CD4-positive, alpha-beta T cell treated with Interleukin-17A for 4 hours (primary cell): ENCODE data around the gene IMPDH2.
A peak's percentile ranks its signal among the peaks of the same experiment; 100 is the strongest.

ENCODE experiments used
- DNase-seq: peaks from one replicate; pipeline ENCODE4 v3.0.0-alpha.2; 2020; ENCODE audit warnings: mixed read lengths

Gene IMPDH2

DNA sequence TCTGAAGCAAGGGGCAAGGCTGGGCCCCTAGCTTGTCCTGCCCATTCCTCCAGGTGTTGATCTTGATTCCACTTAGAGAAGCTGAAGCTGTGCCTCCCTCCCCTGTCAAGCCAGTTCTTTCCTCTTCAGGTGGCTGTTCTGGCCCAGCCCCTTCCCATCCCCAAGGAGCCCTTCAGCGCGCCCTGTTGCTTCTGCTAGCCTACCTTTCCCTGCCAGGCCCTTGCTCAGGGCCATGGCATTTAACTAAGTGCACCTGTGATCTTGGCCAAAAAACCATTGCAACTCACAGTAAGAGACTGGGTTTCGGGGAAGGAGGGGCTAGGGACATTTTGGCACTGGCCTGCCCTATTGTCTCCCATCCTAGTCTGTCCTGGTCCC is 23.9 kb downstream of the IMPDH2 start:
- DNase-seq, result no peak

DNA sequence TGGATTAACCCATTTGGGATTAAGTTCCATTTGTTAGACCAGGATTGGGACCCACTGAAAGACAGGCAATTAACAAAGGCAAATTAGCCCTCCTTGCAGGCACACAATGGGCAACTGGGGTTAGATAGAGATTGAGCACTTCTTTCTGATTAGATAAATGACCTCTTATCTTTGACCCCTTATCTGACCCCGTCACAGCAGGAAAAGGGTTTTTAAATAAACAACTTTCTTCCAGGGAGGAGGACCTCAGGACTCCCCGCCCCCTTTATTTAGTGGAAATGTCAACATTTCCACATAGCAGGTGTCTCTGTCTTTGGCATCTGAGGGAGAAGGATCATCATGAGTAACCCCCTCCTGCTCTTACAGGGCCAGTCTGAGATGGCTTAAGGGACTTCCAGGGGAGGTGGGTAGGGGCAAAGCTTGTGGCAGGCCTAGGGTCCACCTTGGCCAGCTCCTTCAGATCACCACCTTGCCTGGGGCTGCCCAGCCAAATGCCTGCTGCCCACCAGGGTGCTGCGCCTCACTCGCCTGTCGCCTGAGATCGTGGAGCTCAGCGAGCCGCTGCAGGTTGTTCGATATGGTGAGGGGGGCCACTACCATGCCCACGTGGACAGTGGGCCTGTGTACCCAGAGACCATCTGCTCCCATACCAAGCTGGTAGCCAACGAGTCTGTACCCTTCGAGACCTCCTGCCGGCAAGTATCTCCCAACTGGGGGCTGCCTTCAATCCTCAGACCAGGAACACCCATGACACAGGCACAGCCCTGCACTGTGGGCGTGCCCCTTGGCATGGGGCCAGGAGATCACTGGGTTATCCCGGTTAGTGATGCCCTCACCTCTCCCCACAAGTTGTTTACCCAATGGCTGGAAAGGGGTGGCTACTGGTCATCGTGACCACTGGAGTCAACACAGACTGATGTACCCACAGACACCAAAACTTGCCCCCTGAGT is 24.6 kb downstream of the IMPDH2 start:
- DNase-seq, result no peak

DNA sequence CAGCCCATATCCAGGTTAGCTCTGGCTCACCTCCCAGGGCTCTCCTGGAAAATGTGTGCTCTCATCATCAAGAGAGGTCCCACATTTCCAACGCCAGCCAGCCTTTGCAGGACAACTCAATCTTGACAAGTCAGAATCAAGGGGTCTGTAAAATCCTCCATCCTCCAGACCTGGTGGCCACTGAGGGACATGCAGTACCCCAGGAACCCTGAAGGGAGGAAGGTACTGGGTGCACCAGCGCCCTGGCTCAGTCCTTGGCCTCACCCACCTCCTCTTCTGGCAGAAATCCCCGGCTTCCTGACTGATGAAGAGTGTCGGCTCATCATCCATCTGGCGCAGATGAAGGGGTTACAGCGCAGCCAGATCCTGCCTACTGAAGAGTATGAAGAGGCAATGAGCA is 28.0 kb downstream of the IMPDH2 start:
- DNase-seq, result no peak

DNA sequence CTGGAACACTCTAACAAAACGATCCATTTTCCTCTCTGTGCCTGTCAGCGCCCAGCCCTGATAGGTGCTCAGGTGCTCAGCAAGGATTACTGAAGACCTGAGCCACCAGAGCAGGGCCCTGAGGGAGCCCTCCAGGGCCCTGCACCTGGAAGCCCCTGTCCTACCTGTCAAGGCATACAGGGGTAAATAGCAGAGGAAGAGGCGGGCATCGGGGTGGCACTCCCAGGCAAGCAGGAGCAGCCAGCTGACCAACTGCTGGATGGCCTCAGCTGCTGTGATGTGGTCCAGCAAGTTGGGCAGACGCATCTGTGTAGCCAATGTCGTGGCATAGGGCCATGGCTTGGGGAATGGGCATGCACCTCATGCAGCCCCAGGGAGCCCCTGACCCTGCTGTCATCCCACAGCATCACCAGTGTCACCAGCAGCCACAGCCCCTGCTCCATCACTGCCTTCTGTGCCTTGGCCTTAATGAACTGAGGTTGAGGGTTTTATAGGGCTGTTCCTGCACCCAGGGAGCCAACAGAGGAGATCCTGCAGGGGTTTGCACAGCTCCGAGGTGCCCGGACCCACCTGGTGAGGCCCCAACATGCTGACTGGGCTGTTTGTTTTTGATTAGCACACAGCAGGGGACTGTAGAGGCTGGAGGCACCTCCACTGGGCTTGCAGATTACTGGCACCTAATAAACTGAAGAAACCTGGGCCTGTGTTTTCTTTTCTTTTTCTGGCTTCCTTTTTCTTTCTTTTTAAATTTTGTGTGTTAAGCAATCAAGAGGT is 29.9 kb downstream of the IMPDH2 start:
- DNase-seq, result no peak

DNA sequence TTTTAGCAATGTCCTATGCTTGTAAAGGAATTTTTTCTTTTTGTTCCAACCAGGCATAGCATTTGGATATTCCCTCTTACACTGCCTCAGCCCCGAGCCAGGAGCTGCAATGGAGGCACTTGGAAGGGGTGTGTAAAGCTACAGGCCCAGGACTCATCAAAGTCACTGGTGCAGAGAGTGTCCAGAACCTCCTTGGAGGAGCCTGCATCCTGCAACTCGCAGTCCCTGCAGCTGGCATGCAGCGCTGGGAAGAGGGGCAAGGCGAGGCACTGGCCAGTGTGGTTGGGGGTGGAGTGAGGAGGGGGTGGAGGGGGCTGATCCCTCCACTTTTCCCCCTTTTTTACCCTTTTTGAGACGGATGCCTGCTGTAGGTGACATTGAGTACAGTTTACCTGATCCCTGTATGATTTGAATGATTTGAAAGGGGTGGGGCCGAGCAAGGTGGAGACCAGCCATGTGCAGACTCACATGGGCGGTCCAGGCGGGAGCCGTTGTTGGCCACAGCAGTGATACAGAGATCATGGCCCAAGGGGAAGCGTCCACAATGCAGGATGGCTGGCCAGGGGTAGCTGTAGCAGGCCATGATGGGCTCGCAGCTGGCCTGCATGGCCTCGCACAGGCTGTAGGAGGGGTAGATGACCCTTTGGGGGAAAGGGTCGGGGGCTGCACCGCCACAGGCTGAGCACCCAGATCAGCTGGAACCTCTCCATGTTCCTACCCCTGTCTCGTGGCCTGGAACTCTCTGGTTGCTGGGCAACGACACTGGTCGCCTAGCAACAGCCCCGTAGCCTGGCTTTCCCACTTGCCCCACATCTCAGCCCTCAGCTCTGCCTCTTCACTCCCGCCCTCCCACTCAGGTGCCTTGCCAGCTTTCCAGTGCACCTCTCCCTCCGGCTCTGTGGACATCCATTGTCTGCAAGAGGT is 31.2 kb downstream of the IMPDH2 start:
- DNase-seq, result no peak

DNA sequence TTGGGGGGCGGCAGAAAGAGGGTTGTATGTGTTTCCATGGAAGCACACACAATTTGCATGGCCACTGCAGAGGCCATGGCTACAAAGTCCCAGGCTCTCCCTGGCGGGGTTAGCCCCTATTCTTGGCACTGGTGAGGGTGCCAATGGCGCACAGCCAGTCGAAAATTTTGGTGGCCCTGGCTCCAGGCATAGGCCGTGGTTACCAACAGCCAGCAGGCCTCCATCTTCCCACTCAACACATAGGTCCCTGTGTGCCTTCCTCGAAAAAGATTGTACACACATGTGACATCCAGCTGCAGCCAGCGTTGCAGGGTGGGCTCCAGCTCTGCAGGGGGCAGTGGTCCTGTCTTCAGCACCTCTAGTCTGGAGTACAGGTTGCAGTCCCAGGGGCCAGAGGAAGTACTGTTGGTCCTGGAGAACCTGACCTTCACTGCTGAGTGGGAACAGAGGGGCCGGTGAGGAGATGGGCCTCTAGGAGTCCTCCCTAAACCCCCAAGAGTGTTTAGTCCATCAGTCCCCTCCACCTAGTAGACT is 32.0 kb downstream of the IMPDH2 start:
- DNase-seq, result no peak

DNA sequence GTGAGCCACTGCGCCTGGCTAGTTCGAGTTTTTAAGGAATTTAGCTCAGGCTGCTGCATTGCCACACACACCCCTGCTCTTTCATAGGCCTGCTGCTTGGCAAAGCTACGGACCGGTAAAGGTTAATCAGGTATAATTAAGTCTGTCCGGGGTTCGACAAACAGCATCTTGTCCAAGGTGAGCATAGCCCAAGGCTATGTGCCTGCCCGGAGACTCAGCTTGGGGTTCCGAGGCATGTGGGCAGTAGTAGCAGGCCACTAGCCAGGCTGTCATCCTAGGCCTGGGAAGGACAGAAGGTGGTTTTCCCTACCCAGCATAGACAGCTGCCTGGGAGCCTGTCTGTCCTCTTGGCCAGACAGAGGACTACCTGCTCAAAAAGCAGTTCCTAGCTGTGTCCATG is 32.6 kb downstream of the IMPDH2 start:
- DNase-seq, result no peak

DNA sequence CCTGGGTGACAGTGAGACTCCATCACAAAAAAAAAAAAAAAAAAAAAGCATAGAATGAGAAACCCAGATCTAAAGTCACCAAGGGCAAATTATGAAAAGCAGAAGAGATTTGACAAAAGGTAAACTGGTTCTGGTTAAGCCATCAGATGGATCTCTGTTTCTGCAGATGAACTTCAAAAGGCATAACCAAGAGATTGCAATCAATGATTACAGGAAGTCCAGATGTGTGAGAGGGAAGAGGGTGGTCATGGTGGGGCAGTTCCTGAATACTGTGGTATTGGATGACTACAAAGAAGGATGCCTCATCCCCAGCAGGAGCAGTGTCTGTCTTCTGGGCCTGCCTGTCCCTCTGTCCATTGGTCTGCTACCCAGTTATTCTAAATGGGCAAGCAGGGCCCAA is 35.4 kb downstream of the IMPDH2 start:
- DNase-seq, result no peak

DNA sequence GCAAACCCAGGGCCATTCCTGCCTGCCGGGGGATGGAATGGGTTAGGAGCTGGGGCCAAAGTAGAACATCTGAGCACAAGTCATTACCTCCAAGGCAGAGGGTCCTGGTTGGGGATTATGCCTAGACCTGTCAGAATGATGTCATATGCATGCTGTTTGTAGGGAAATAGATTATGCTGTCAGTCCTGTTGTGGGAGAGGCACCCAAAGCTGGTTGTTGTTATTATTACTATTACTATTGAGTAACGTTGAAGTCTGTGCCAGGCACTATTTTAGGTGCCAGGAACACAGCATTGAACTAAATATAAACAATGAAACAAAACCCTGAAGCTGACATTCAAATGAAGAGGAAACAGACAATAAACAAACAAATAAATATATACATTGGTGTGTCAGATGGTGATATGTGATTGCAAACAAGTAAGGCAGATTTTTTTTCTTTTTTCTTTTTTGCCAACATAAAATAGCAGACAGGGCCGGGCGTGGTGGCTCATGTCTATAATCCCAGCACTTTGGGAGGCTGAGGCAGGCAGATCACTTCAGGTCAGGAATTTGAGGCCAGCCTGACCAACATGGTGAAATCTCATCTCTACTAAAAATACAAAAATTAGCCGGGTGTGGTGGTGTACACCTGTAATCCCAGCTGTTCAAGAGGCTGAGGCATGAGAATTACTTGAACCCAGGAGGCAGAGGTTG is 37.2 kb downstream of the IMPDH2 start:
- no peak for DNase-seq

DNA sequence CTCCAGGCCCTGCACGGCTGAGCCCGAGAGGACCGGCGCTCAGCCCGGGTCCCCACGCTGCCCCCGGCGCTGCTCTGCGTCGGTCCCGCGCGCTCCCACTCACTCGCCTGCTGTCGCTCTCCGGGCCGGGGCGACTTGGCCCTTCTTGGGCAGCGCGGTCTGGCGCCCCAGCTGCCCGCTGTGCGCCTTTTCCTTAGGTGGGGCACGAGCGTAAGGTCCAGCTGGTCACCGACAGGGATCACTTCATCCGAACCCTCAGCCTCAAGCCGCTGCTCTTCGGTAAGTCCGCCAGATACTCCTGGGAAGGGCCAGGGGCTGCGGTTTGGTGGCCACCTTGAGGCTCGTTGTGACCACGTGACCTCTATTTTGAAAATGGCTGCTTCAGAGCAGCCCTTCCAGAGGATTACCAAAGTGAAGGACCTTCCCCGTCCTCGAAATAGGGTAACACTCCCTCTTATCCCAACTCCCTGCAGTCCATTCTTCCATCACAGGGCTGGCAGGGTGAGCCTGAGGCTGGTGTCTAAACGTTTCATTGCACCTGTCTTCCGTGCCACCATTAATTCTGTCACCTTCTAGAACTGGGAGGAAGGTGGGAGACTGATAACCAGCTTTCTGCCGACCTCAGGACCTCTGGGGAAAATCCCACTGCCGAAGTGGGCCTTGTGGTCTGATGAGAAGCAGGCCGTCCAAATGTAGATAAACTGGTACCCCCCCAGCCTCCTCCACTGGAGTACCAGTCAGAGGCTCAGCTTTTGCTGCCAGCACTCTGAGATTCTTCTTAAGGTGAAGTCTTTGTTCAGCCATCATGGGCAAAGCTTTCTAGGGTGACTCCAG is 38.3 kb downstream of the IMPDH2 start:
- peak; percentile 32 for DNase-seq

DNA sequence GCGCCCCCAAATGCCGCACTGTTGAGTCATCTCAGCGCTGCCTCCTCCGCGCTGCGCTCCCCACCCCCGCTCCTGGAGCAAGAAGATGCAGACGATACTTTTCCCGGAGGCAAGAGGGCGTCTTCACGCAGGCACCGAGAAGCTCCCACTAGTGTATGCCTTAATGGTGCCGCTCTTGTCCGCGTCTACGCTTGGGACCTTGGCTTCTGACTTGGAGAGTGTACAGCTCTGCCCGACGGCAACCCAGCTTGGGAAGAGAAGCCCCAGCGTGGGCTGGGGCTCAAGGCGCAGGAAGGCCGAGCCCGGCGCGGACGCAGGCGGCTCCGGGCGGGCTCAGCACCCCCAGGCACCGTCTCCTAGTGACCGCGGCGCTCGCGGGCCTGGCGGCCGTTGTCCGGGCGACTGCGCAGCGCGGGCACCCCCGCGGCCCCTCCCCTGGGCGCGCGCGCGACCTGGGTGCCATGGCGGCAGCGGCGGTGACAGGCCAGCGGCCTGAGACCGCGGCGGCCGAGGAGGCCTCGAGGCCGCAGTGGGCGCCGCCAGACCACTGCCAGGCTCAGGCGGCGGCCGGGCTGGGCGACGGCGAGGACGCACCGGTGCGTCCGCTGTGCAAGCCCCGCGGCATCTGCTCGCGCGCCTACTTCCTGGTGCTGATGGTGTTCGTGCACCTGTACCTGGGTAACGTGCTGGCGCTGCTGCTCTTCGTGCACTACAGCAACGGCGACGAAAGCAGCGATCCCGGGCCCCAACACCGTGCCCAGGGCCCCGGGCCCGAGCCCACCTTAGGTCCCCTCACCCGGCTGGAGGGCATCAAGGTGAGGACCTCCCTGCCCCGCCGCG is 39.2 kb downstream of the IMPDH2 start, which contains the start of gene P4HTM:
TSS of gene P4HTM (plus strand) at position 446 of the 840 bp plus-strand sequence. CDS start at position 462, 16 bp downstream.
- DNase-seq, result peak; percentile 89

DNA sequence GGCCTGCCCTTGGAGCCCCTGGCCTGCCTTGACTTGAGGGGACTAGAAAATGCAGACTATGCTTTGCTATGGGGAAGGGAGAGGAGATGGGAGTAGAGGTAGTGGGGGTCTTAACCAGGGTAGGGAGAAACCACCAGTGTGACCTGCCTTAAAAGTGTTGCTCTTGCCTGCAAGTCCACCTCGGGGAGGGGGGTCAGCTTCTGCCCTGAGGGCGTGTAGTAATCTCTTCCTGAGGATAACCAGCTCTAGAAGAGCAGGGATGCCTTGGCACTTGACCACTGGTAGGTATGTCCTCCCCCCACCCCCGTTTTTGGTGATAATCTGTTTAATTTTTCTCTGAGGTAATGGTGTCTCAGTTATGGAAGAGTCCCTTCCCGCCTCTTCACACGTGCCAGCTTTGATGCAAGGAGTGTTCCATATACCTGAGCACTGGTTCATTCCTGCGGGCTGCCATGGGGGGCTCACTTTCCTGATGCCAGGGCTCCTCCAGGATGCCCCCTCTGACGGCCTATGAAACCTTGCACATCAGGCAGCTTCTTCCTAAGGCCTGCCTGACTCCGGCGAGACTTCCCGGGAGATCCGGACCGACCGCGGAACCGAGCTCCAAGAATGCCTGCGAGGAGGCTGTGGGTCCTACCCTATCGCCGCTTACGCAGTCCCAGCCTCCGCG is 39.9 kb downstream of the IMPDH2 start:
- DNase-seq, result no peak

DNA sequence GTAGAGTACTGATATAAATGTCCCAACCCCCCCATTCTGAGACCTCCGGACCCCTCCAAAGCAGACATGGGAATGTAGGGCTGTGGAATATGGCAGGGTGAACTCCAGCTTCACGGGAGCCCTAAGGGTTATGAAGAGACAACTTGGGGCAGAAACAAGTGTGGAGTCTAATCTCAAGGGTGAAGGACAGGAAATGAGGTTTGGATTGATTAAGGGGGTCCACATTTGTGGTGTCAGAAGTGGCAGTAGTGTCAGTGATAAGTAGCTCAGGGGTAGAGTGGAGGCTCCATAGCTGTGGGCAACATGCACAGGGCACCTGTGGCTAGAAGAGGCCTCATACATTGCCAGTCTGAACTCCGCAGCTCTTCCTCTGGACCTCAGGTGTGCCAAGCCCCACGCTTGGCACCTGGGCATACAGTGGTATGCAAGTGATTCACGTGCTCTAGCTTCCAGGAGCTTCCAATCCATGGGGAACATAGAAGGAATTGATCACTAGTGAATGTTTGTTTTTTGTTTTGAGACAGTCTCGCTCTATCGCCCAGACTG is 43.3 kb downstream of the IMPDH2 start:
- no peak for DNase-seq

DNA sequence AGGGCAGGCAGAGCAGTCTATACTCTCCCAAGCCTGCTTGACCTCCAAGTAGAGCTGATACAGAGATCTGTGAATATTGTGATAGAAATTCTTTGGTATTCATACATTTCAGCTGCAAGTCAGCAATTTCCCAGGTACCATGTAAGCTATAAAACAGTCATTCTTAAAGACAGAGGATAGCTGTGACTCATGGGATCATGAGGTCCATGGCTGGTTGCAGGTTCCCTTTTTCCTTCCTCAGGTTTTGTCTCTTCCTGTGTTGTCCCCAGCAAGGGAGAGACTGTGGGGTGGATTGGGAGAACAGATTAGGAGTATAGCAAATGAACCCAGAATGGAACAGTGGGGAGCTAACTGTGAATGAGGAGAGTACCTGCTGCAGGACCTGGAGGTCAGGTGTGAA is 44.5 kb downstream of the IMPDH2 start:
- DNase-seq, result no peak

DNA sequence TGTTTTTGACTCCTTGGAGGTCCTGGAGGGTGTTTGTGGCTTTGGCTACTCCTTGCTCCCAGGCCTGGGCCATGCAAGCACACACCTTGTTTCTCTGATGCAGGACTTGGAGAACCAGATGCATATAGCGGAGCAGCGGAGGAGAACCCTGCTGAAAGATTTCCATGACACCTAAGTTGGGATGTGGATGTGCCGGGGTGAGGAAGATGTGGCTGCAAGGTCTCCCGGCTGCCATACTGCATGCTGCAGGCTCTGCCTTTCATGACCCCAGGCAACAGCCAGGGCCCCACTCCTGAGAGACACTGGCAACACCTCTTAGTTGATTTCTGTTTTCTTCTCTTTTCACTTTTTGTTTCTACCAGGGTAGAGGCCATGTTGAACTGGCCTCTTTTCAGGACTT is 46.1 kb downstream of the IMPDH2 start:
- no peak for DNase-seq

DNA sequence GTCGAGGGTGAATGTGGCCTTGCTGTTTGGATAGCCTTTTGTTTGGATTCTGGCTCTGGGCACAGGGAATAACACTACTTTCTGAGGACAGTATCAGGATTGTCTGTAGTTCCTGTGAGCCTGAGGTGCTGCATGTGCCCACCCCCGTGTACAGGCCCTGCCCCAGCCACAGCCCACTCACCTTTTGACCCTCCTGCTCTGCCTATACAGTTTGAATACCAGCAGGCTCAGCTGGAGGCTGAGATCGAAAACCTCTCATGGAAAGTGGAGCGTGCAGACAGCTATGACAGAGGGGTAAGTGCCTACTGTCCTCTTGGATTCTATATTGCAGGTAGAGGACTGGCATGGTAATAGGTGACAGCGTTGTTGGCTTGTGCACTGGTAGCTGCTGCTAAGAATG is 46.5 kb downstream of the IMPDH2 start:
- no peak for DNase-seq

DNA sequence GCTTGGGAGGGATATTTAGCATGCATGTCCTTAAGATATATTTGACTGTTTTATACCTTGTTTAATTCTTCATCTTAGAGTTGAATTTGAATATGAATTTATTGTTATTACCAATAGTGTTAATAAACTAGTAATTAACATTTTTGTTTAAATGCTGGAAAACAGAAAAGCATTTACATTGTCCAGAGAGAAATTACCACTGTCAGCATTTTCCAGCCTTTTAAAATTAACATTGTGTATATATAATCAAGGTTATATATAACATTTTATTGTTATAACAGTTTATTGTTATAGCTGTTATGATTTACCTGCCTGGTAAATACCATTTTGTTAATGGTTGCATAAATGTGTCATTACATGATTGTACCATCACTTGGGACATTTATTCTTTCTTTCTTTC is 47.2 kb downstream of the IMPDH2 start:
- no peak for DNase-seq

DNA sequence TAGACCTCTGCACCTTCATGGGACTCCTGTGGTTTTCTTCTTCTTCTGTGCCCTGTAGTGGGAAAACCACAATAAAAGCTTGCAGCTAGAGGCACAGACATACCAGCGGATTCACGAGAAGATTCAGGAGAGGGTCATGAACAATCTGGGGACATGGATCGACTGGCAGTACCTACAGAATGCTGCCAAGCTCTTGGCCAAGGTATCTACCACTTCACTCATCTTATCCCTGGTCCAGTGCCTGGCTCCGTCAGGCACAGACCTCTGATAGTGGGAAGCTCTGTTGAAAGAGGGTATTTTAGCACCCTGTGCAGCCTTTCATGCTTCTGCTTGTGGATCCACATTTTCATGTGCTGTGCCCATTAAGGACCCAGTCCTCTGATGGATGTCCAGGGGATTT is 48.9 kb downstream of the IMPDH2 start:
- no peak for DNase-seq

DNA sequence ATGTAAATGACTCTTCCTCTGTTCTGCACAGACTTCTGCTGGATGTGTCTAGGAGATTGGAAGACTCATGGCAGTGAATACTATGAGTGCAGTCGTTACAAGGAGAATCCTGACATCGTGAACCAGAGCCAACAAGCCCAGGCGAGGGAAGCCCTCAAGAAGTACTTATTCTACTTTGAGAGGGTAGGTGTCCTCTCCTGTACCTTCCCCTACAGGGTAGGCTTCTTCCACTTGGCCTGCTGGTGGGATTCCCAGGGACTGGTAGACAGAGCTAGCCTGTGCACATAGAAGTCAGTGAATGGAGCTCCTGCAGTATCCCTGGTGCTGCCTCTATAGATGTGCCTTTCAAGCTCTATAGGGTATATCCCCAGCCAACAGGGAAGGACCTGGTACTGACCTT is 49.7 kb downstream of the IMPDH2 start:
- no peak for DNase-seq
